Measurements from ENCODE around the gene TNFRSF8. TPM values are rescaled to one million over a fixed set of nuclear protein-coding genes. Genes with fewer than 3 reads are reported as not detected.

Gene TNFRSF8
- total and polyA plus RNA-seq, 7 donors, result 0.25 to 0.86 (median 0.49) TPM

DNA sequence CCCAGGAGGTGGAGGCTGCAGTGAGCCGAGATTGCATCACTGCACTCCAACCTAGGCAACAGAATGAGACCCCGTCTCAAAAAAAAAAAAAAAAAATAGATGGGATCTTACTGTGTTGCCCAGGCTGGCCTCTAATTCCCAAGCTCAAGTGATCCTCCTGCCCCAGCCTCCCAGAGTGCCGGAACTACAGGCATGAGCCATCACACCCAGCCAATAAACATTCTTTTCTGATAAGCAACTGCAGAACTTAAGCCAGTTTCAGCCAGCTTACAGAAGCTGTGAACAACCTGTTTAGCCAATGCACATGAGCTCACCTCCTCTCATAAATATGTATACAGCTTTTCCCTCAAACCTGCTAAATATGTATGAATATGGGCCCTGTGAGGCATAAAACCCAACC lies 46.9 kb upstream of the TNFRSF8 start:
- peaks cover 5 to 23% of the 10 kb centered on the region in 2 donors for H3K36me3 ChIP-seq (ENCODE audit: insufficient read depth in 1 of 2, low read depth in 1 of 2)
- H3K27me3 ChIP-seq (ENCODE audit: insufficient read depth in 3 of 3, low read length in 2 of 3), result no peaks in the 10 kb centered on the region
- H3K27ac ChIP-seq, result no peak overlapping the region
- no peak overlapping the region for H3K4me3 ChIP-seq
- intact Hi-C loops (cut with DNase I), result no loop called here
- peaks cover 19% of the 10 kb centered on the region for H3K4me1 ChIP-seq
- WGBS, 3 donors, result 96 to 97% (median 97%) methylated on average over 2 to 3 of the region's 3 CpGs
- TF ChIP-seq, protein P1, sequence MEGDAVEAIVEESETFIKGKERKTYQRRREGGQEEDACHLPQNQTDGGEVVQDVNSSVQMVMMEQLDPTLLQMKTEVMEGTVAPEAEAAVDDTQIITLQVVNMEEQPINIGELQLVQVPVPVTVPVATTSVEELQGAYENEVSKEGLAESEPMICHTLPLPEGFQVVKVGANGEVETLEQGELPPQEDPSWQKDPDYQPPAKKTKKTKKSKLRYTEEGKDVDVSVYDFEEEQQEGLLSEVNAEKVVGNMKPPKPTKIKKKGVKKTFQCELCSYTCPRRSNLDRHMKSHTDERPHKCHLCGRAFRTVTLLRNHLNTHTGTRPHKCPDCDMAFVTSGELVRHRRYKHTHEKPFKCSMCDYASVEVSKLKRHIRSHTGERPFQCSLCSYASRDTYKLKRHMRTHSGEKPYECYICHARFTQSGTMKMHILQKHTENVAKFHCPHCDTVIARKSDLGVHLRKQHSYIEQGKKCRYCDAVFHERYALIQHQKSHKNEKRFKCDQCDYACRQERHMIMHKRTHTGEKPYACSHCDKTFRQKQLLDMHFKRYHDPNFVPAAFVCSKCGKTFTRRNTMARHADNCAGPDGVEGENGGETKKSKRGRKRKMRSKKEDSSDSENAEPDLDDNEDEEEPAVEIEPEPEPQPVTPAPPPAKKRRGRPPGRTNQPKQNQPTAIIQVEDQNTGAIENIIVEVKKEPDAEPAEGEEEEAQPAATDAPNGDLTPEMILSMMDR (IDR thresholded peaks at IDR 0.05), result no peak
- ATAC-seq (no peak), DNase-seq (peak in 1 of 2 donors; percentile 17)
- no peaks in the 10 kb centered on the region for H3K9me3 ChIP-seq

DNA sequence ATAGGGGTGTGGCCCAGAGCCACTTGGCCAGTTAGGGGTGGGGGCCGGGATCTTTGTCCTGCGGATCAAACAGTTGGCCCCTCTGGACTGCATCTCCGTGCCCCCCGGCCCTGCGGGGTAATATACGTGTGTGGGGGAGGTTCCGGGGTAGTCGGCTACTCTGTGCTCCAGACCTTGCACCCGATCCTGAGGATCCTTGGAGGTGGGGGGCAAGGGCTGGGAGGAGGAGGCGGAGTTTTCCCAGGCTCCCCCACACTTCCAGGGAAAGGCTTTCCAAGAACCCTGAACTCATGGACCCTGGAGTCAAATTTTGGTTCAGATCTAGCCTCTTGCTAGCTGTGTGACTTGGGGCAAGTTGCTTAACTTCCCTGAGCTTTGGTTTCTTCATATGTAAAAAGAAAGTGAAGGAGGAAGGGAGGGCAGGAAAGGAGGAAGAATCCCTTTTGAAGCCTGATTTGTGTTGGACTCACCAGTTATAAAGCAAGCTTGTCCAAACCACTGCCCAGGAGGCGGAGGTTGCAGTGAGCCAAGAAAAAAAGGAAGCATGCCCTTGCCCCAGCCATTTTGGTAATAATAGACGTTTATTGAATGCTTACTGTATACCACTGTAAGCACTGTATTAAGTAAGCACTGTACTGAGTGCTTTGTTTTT lies 43.1 kb upstream of the TNFRSF8 start:
- TF ChIP-seq, protein P1 (IDR thresholded peaks at IDR 0.05), result no peak
- intact Hi-C loops (cut with DNase I), result no loop called here
- WGBS, 3 donors, result 8 to 12% (median 9%) methylated on average over 12 of the region's 12 CpGs

DNA sequence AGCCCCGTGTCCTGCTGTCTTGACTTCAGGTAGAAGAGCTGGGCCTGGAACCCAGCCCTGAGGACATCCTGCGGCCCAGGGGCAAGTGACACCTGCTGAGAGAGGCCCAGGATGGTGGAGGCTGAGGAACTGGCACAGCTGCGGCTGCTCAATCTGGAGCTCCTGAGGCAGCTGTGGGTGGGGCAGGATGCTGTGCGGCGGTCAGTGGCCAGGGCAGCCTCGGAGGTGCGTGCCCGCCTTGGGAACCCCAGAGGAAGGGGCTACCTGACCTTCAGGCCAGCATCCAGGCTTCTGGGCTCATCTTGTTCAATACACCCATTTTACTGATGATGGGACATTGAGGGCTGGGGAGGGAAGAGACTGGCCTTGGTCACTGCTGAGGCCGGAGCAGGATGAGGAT lies 41.5 kb upstream of the TNFRSF8 start:
- H3K9me3 ChIP-seq, result no peaks in the 10 kb centered on the region
- no peaks in the 10 kb centered on the region for H3K27me3 ChIP-seq (ENCODE audit: insufficient read depth in 3 of 3, low read length in 2 of 3)
- H3K4me3 ChIP-seq, result no peak overlapping the region
- peaks cover 0 to 48% of the 10 kb centered on the region in 2 donors for H3K36me3 ChIP-seq (ENCODE audit: insufficient read depth in 1 of 2, low read depth in 1 of 2)
- no peak for ATAC-seq
- 90 to 92% (median 91%) methylated on average over 6 to 9 of the region's 9 CpGs for WGBS, 3 donors
- peaks cover 5% of the 10 kb centered on the region for H3K4me1 ChIP-seq
- TF ChIP-seq, protein P1 (IDR thresholded peaks at IDR 0.05), result no peak
- intact Hi-C loops (cut with DNase I), result no loop called here
- DNase-seq, result no peak
- H3K27ac ChIP-seq, result no peak overlapping the region

More for the DNA sequence above, 43.1 kb upstream of the TNFRSF8 start:
- Histone ChIP-seq H3K4me3 (peak overlapping the region; percentile 77), H3K9me3 (no peaks in the 10 kb centered on the region), H3K27me3 (ENCODE audit: insufficient read depth in 3 of 3, low read length in 2 of 3) (no peaks in the 10 kb centered on the region), H3K27ac (peak overlapping the region; percentile 83), H3K4me1 (peaks cover 5% of the 10 kb centered on the region), H3K36me3 (ENCODE audit: insufficient read depth in 1 of 2, low read depth in 1 of 2) (peaks cover 0 to 33% of the 10 kb centered on the region in 2 donors)
- DNase-seq (no peak), ATAC-seq (peak in 2 of 4 donors; percentile 0 to 26)

DNA sequence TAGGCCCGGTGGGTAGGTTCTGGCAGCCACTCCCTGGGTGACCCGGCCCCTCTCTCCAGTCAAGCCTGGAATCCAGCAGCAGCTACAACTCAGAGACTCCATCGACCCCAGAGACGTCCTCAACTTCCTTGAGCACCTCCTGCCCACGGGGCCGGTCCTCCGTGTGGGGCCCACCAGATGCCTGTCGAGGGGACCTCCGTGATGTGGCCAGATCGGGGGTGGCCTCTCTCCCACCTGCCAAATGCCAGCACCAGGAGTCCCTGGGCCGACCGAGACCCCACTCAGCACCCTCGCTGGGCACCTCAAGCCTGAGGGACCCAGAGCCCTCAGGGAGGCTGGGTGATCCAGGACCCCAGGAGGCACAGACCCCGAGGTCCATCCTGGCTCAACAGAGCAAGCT lies 41.1 kb upstream of the TNFRSF8 start:
- H3K36me3 ChIP-seq (ENCODE audit: insufficient read depth in 1 of 2, low read depth in 1 of 2), result peaks cover 0 to 50% of the 10 kb centered on the region in 2 donors
- intact Hi-C loops (cut with DNase I), result no loop called here
- H3K9me3 ChIP-seq, result no peaks in the 10 kb centered on the region
- peaks cover 5% of the 10 kb centered on the region for H3K4me1 ChIP-seq
- WGBS, 3 donors, result 89 to 90% (median 90%) methylated on average over 14 of the region's 14 CpGs
- H3K27ac ChIP-seq, result no peak overlapping the region
- DNase-seq (no peak), ATAC-seq (no peak)
- H3K27me3 ChIP-seq (ENCODE audit: insufficient read depth in 3 of 3, low read length in 2 of 3), result no peaks in the 10 kb centered on the region
- no peak overlapping the region for H3K4me3 ChIP-seq
- TF ChIP-seq, protein P1 (IDR thresholded peaks at IDR 0.05), result no peak

DNA sequence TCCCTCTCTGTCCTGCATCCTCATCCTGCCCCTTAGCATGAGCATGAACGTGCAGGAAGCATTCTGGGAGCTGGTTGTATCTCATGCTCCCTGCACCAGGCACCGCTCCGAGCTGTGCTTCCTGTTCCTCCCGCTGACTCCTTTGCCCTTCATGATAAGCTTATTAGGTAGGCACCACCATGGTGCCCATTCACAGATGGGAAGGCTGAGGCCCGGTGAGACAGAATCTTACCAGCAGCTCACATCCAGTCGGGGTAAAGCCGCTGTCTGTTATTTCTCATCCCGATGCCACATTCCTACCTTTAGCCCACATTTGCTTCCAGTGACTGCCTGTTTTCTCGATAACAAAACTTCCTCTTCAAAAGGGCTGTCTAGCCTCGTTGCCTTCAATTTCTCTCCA lies 36.5 kb upstream of the TNFRSF8 start:
- Histone ChIP-seq H3K4me3 (no peak overlapping the region), H3K36me3 (ENCODE audit: insufficient read depth in 1 of 2, low read depth in 1 of 2) (peaks cover 0 to 87% of the 10 kb centered on the region in 2 donors), H3K4me1 (no peaks in the 10 kb centered on the region), H3K27me3 (ENCODE audit: insufficient read depth in 3 of 3, low read length in 2 of 3) (no peaks in the 10 kb centered on the region), H3K27ac (no peak overlapping the region), H3K9me3 (no peaks in the 10 kb centered on the region)
- ATAC-seq (no peak), DNase-seq (no peak)
- intact Hi-C loops (cut with DNase I), result no loop called here
- TF ChIP-seq, protein P1 (IDR thresholded peaks at IDR 0.05), result no peak
- WGBS, 3 donors, result 84 to 91% (median 88%) methylated on average over 10 of the region's 10 CpGs
